Measurements from ENCODE around the gene NUP205.

DNA sequence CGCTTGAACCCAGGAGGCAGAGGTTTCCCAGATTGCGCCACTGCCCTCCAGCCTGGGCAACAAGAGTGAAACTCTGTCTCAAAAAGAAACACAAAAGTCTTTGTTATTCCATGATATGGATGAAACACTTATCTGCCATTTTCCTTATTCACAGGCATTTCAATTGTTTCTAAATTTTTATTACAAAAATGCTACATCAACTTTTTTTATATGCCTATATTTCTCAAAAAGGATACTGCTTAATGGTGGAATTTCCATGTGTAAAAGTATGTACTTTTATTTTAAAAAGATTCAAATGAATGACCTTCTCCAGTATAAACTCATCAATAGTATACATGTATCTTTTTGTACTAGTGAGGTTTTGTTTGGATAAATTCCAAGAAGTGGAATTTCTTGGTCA lies 62.7 kb downstream of the NUP205 start:
- TF ChIP-seq GATA3 (IDR thresholded peaks at IDR 0.05; ENCODE audit: low read depth, low read length) (no peak), GATA2 (IDR thresholded peaks at IDR 0.05; ENCODE audit: low read depth, low read length) (no peak)
